K562 (cell line): Measurements from ENCODE around the gene MADD. TPM values are rescaled to one million over a fixed set of nuclear protein-coding genes. Genes with fewer than 3 reads are reported as not detected.

Experiments used
- ATF4 ChIP-seq: fragments of 450-650 bp; formaldehyde crosslinking; IDR thresholded peaks from 2 replicates; pipeline ENCODE4 v1.4.0; 2022; ENCODE audit warnings: mild to moderate bottlenecking, moderate library complexity
- CREB3L1 ChIP-seq: fragments of 450-650 bp; IDR thresholded peaks from 2 replicates; pipeline ENCODE4 v1.6.1; 2014; ENCODE audit warnings: low read depth, mild to moderate bottlenecking, moderate library complexity, borderline replicate concordance
- EGR1 ChIP-seq: fragments of 450-650 bp; conservative IDR thresholded peaks from 2 replicates; pipeline ENCODE4 v1.6.1; 2017; ENCODE audit warnings: mild to moderate bottlenecking
- ETS1 ChIP-seq: conservative IDR thresholded peaks from 2 replicates; pipeline ENCODE4 v1.6.1; 2011; ENCODE audit warnings: low read depth, mild to moderate bottlenecking, low read length; ENCODE audit not compliant: control insufficient read depth
- MAFK ChIP-seq: IDR thresholded peaks from 2 replicates; pipeline ENCODE4 v1.6.1; 2011; ENCODE audit warnings: low read length, improper control_type of control experiment
- NCOA1 ChIP-seq: fragments of 450-650 bp; IDR thresholded peaks from 2 replicates; pipeline ENCODE4 v1.6.1; 2016; ENCODE audit warnings: low read depth
- NCOR1 ChIP-seq: fragments of 450-650 bp; IDR thresholded peaks from 2 replicates; pipeline ENCODE4 v1.6.1; 2016; ENCODE audit warnings: mild to moderate bottlenecking, moderate library complexity
- PHF20 ChIP-seq: fragments of 450-650 bp; IDR thresholded peaks from 2 replicates; pipeline ENCODE4 v1.6.1; 2018; ENCODE audit not compliant: partially characterized antibody
- RFX5 ChIP-seq: IDR thresholded peaks from 2 replicates; pipeline ENCODE4 v1.6.1; 2011; ENCODE audit warnings: low read depth, mild to moderate bottlenecking, improper control_type of control experiment, low read length
- RHOXF2B ChIP-seq: fragments of 250-450 bp; sonication (Bioruptor Pico); conservative IDR thresholded peaks from 2 replicates; pipeline ENCODE4 v1.5.1; 2021
- RNF219 ChIP-seq: fragments of 250-450 bp; sonication (Bioruptor Pico); IDR thresholded peaks from 2 replicates; pipeline ENCODE4 v1.5.0; 2022; ENCODE audit warnings: mild to moderate bottlenecking
- TAL1 ChIP-seq: fragments of 450-650 bp; IDR thresholded peaks from 2 replicates; pipeline ENCODE4 v1.6.1; 2016; ENCODE audit warnings: mild to moderate bottlenecking
- ZNF212 ChIP-seq: fragments of 450-650 bp; formaldehyde crosslinking; IDR thresholded peaks from 2 replicates; pipeline ENCODE4 v1.4.0; 2020; ENCODE audit warnings: mild to moderate bottlenecking
- ZNF316 ChIP-seq: fragments of 450-650 bp; IDR thresholded peaks from 2 replicates; pipeline ENCODE4 v1.6.1; 2016
- ZNF445 ChIP-seq: fragments of 250-450 bp; sonication (Bioruptor Pico); IDR thresholded peaks from 2 replicates; pipeline ENCODE4 v1.4.0; 2020; ENCODE audit warnings: low read depth, mild to moderate bottlenecking, moderate library complexity
- ZNF830 ChIP-seq: fragments of 250-450 bp; sonication (Bioruptor Pico); IDR thresholded peaks from 2 replicates; pipeline ENCODE4 v1.5.0; 2021; ENCODE audit warnings: mild to moderate bottlenecking
- polyA plus RNA-seq, 8 experiments: library from polyadenylated mRNA; depleted of rRNA in 4 of 8; stranded (reverse) in 5 of 8; unstranded in 3 of 8; fragments of >200 nt; fragmentation: Nextera tagmentation in 2 of 8; fragmentation: Illumina TruSeq in 1 of 8; extraction: Ambion mirVana in 2 of 8; extraction: Trizol in 1 of 8; gene quantifications; 2 replicates each; pipeline versions ENCODE4 v1.2.1 to v1.2.3, GENCODE V29; 2011 to 2014; ENCODE audit warnings: inconsistent platforms in 1 of 8, missing spikeins in 1 of 8
- total RNA-seq, 7 experiments: library from RNA; depleted of rRNA in 6 of 7; stranded (reverse); fragments of >200 nt in 6 of 7; fragmentation: Illumina TruSeq in 2 of 7; extraction: Trizol in 2 of 7; gene quantifications; 2 replicates each; pipeline versions ENCODE4 v1.2.1 to v1.2.3, GENCODE V29; 2011 to 2021; ENCODE audit warnings: low replicate concordance in 1 of 7

The MADD gene
- total and polyA plus RNA-seq, 9 of the 15 experiments (the other 6 are each of a cell fraction or from before 2014, with no cell fraction given), result 0.68 to 57.6 (median 33.6) TPM

- TF ChIP-seq RNF219 (CRISPR knock-in tag) (no peak), RHOXF2B (CRISPR knock-in tag) (no peak), ETS1 (no peak; the same call in 1 of the 2 replicates), ZNF830 (CRISPR knock-in tag) (no peak), ATF4 (CRISPR knock-in tag) (no peak), CREB3L1 (no peak), TAL1 (no peak), RFX5 (no peak), NCOR1 (no peak), NCOA1 (no peak), ZNF445 (no peak), EGR1 (peak; percentile 19; the same call in 1 of the 2 replicates), ZNF316 (no peak), MAFK (no peak), PHF20 (no peak), ZNF212 (CRISPR knock-in tag) (no peak)
Measured at GRCh38 chr11:47269829-47270305, at the start of gene MADD (continued).
